Measurements from ENCODE around the gene CLEC16A.
"Not testable (repeated sequence)": the region's sequence is repeated elsewhere in the genome, so short reads cannot be mapped to it uniquely, and the experiment has no call there.

Gene CLEC16A

DNA sequence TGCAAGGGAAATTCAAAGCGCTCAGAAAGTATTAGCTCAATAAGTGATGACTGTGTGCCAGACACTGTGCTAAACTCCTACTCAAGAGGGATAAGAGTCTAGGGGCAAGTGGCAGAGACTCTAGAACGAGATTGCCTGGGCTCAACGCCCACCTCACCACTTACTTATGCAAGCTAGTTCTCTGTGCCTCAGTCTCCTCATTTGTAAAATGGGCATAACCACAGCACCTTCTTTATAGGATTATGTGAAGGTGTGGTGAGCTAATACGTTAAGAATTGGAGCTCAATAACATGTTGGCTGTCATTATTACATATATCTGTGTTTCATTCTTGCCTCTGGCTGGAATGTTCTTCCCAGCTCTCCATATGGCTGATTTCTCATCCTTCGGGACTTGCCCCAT lies 17.5 kb upstream of the CLEC16A start:
- DNase-seq, result no peak

GRCh38 chr16:10927497-10928112 lies 16.8 kb upstream of the CLEC16A start:
- no peak for DNase-seq

- not testable (repeated sequence) for DNase-seq
Measured at GRCh38 chr16:10929097-10929496, 15.3 kb upstream of the CLEC16A start.

DNA sequence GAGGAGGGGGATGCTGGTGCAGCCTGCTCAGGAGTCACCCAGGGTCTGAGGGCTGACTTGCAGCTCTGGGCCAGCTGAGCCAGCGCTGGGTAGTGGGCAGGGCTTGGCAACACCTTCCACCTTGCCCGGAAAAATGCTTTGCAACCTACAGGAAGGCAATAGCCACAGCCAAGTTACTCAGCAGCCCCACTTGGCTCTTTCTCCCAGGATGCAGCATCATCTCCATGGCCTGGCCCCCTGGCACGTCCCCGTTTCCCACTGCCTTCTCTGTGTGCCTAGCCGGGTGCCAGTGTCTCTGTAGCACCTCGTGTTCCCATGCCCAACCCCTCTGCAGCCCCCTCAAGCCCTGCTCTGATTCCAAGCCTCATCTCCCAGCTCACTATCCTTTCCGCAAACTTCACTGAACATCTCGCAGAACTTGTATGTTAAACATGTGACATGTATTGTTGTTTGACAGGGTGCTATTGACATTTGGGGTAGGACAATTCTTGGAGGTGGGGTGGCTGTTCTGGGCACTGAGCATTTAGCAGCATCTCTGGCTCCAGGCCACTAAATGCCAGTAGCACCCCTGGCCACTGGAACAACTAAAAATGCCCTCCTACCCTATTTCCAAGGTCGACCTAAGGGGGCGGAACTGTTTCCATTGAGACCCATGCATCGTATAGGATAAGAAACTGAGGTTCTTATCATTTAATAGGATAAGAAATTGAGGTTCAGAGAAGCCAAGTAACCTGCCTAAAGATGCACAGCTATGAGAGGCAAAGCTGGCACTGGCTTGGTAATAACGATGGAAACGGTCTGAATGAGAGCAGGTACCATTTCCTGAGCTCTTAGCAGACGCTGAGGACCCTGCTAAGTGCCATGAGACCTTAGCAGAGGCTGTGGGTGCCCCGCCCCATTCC lies 14.3 kb upstream of the CLEC16A start:
- no peak for DNase-seq

GRCh38 chr16:10930755-10931093 lies 13.6 kb upstream of the CLEC16A start:
- no peak for DNase-seq

- DNase-seq, result no peak
Measured at GRCh38 chr16:10931134-10931533, 13.2 kb upstream of the CLEC16A start.

GRCh38 chr16:10931977-10932632 lies 12.3 kb upstream of the CLEC16A start:
- DNase-seq, result no peak

DNA sequence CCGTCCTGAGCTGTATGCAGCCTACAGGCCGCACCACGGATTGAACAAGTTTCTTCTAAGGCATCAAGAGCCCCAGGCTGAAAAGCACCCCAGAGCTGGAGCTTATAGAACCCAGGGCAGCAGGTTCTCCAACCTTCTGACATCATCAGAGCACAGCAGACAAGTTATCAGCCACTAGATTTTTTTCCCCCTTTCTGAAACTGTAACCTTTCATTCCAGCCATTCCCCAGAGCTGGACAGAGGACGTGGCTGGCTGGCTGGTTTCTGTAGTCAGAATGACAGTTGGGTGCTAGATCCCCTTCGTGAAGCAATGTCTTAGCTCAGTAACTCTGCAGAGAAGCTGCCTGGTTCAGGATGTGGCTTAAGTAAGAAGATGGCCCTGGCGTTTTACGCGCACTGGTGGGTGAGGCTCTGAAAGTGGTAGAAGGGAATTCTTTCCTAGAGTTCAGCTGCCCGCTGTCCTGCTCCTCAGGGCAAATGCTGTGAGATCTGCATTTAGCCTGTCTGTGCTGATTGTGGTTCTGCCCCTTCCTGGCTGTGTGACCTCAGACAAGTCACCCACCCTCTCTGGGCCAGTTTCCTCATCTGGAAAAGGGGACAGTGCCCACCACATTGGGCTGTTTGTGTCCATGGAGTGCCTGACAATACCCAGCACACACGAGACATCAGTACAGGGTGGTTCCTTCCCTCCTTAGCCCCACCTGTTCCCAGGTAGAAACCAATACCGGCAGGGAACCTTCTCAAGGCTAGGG lies 11.2 kb upstream of the CLEC16A start:
- DNase-seq, result no peak

DNA sequence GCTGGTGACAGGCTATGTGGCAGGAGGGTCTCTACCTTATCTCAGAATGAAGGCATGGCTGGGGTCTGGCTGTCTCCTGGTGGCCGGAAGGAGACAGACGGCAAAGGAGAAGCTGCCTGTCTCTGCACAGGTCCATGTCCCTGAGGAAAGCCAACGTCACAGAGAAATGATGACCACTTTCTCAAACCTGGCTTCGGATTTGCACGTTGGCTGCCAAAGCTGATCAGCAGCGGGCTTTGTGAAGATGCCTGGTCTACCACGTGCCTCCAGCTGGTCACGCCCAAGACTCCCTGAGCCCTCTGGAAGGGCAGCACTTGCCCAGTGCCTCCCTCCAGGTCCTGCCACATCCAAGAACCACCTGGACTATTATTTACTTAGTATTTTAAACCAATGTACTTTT lies 10.5 kb upstream of the CLEC16A start:
- no peak for DNase-seq

GRCh38 chr16:10934325-10935107 lies 9.8 kb upstream of the CLEC16A start:
- DNase-seq, result no peak

GRCh38 chr16:10935226-10935915 lies 9.0 kb upstream of the CLEC16A start:
- no peak for DNase-seq

- DNase-seq, result no peak
Measured at GRCh38 chr16:10936272-10936984, 7.9 kb upstream of the CLEC16A start.

DNA sequence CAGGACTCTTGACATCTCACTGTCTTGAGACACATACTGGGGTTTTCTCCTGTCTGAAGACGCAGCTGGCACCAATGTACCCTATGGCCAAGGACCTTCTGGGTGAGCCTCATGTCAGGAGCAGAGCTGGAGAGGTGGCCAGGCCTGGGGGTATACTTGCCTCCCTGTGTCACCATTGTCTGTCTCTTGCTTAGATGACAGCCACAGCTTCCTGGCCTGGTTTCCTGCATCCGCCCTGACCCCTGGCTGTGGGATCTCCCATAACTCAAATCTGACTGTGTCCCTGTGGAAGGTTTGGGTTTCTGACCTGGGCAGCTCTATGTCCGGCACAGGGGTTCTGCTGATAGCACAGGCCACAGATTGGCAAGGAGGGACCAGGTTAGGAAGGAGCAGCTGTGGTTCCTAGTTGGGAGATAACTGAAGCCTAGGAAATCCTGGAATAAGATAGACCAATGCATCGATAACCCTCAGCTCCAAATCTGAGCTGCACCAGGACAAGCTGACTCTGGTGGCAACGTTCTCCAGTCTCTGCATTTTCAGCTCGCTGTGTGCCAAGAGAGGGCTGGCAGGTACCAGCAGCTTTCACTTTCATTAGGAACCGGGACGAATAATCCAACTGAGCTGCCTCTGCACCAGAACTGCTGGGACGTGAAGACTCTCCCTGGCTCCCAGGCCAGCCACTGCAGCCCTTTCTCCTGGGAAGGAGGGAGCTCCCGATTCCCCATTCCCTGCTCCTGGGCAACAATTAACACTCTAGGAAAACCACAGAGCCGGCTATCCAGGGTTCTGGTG lies 7.1 kb upstream of the CLEC16A start:
- DNase-seq, result no peak

DNA sequence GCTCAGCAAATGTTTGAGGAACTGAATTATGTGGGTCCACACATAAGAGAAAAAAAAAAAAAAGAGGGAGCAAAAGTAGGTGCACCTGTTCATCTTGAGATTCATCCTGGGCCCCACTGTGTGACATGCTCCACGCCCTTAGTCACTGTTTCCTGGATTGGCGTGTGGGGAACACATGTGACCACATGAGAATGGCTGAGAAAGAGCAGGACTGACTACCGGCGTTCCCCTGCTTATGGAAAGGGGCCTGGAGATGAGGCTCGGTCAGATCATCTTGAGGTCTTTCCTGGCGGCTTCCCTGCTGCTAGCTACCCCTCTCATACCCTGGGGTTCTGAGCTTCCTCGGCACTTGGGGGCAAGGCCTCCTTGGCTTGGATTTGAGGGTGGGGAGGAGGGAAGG lies 6.0 kb upstream of the CLEC16A start:
- DNase-seq, result no peak

- no peak for DNase-seq
Measured at GRCh38 chr16:10938796-10939648, 5.3 kb upstream of the CLEC16A start.

DNA sequence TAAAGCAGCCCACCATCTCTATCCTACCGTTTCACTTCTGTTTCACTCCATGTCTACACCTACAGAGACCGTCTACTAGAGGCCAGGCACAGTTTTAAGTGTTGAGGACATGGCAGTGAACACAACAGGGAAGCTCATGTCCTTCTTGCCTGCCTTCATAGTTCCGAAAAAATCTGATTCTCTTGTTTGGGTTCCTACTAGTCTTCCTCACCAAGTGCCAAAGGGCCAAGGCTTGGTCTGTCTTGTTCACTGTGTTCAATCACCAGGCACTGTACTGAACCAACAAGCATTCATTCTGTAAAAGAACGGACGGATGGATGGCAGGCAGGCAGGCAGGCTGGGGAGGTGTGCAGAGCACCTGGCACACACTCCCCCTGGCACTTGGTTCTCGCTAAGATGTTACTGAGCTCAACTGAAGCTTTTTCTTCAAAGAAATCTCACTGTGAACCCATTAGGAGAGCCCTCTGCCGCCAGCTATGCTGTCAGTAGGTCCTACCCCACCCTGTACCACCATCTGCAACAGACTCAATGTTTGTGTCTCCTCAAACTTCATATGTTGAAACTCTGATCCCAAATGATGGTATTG lies 4.6 kb upstream of the CLEC16A start:
- DNase-seq, result no peak

GRCh38 chr16:10940501-10941079 lies 3.8 kb upstream of the CLEC16A start:
- no peak for DNase-seq

DNA sequence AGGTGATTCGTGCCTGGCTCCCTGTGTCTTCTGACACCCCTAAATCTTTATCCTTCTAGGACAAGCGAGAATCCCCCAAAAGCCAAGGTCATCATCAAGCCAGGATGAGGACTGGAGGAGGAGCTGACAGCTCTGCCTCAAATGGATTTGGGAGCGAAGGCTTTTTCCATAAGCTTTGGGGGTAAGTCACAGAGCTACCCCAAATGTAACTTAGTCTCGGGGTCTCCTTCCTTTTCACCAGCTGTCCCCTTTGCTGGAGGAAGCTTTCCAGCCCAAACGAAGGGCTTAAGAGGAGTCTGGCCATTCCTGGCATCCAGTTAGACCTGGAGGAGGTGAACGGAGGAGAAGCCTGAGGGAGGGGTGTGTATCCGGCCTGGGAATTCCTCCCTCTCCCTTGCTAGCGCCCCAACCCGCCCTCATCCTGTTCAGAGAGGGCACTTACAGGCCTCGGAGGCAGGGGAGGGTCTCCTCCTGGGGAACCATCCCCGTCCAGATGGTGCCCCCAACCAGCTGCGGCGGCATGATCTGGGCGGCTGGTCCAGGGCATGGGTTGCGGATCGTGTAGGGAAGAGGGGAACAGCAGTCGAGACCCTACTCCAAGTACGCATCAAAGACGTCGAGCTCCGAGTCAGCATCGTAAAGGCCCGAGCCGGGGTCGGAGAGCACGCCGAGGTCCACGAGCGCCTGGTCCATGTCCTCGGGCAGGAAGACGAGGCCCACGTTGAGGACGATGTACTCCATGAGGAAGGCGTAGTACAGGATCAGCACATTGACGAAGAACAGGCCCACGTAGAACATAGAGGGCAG lies 3.0 kb upstream of the CLEC16A start:
- no peak for DNase-seq

All from NCI-H1436 (cell line).